GM12878 (cell line): ENCODE data around the gene RNF166. TPM values are rescaled to one million over a fixed set of nuclear protein-coding genes. Genes with fewer than 3 reads are reported as not detected.

Source experiments
- ATAC-seq: fragments of 200-7000 bp; cut with Tn5 transposase; 3 replicates; pipeline ENCODE4 v1.9.1; 2020; ENCODE audit warnings: mild to moderate bottlenecking, moderate library complexity
- BruUV-seq: library from RNA; stranded (reverse); fragments of 400-500 nt; replicated peaks from 2 replicates; lab custom pipeline; 2021; lab: Mats Ljungman, UMichigan
- CTCF ChIA-PET: fragments of 300-600 bp; sonication (Branson Sonifier 250); formaldehyde crosslinking; extraction: SDS; loops from one replicate; lab custom pipeline; 2021; ENCODE audit warnings: inconsistent platforms; lab: Yijun Ruan, JAX
- POLR2A ChIA-PET: fragments of 350-600 bp; formaldehyde crosslinking; extraction: SDS; loops from one replicate; lab custom pipeline; 2021; ENCODE audit warnings: inconsistent platforms; lab: Charles Lee
- RAD21 ChIA-PET: fragments of 300-600 bp; sonication (Branson Sonifier 250); formaldehyde crosslinking; loops from one replicate; lab custom pipeline; 2023; ENCODE audit warnings: antibody characterized with exemption; ENCODE audit not compliant: unreplicated experiment; lab: Charles Lee
- SMC1A ChIA-PET: fragments of 300-600 bp; sonication (Branson Sonifier 250); formaldehyde crosslinking; loops from one replicate; lab custom pipeline; 2023; ENCODE audit not compliant: unreplicated experiment, uncharacterized antibody; lab: Charles Lee
- DNase-seq: peaks from one replicate; pipeline ENCODE4 v3.0.0-alpha.2; 2011; ENCODE audit warnings: low read depth, low spot score
- FAIRE-seq: peaks from 3 replicates; lab custom pipeline; 2011; peaks lifted over from hg19 to GRCh38; lab: Jason Lieb, UNC
- H2AFZ ChIP-seq: 2 replicates; pipeline ENCODE4 v1.6.0; 2011; ENCODE audit warnings: low read depth, low read length, control low read depth; ENCODE audit not compliant: control insufficient read depth
- H3K27ac ChIP-seq: 2 replicates; pipeline ENCODE4 v1.5.1; 2011; ENCODE audit warnings: control low read depth; ENCODE audit not compliant: control insufficient read depth, insufficient read depth
- H3K27me3 ChIP-seq, 2 experiments: replicated peaks in 1 of 2; 2 replicates each; pipeline versions ENCODE4 v1.6.0 to v1.6.1; 2011; ENCODE audit warnings: low read length in 1 of 2; ENCODE audit not compliant: control insufficient read depth in 2 of 2, insufficient read depth in 2 of 2
- H3K36me3 ChIP-seq, 2 experiments: 2 replicates each; pipeline ENCODE4 v1.5.1; 2011; ENCODE audit warnings: low read length in 1 of 2; ENCODE audit not compliant: control insufficient read depth in 2 of 2, insufficient read depth in 2 of 2
- H3K4me1 ChIP-seq: 2 replicates; pipeline ENCODE4 v1.6.1; 2011; ENCODE audit warnings: mild to moderate bottlenecking, low read length, moderate library complexity, mixed read lengths; ENCODE audit not compliant: control insufficient read depth, insufficient read depth
- H3K4me2 ChIP-seq: 2 replicates; pipeline ENCODE4 v1.6.0; 2011; ENCODE audit warnings: control low read depth; ENCODE audit not compliant: control insufficient read depth, insufficient read depth
- H3K4me3 ChIP-seq: fragments of 200-600 bp; sonication (generic); 2 replicates; pipeline ENCODE4 v1.5.1; 2016
- H3K79me2 ChIP-seq: 2 replicates; pipeline ENCODE4 v1.6.0; 2011; ENCODE audit warnings: low read length; ENCODE audit not compliant: control insufficient read depth, insufficient read depth
- H3K9ac ChIP-seq: 2 replicates; pipeline ENCODE4 v1.8.0; 2011; ENCODE audit warnings: low read length, control low read depth, mixed read lengths; ENCODE audit not compliant: control insufficient read depth, insufficient read depth
- H3K9me3 ChIP-seq: replicated peaks from 3 replicates; pipeline ENCODE4 v1.5.1; 2011; ENCODE audit warnings: mild to moderate bottlenecking, low read length; ENCODE audit not compliant: control insufficient read depth, insufficient read depth
- H4K20me1 ChIP-seq: 2 replicates; pipeline ENCODE4 v1.6.0; 2011; ENCODE audit not compliant: control insufficient read depth, insufficient read depth
- BACH1 ChIP-seq: fragments of 450-650 bp; IDR thresholded peaks from 2 replicates; pipeline ENCODE4 v1.6.1; 2017; ENCODE audit warnings: mild to moderate bottlenecking, borderline replicate concordance
- BHLHE40 ChIP-seq, 2 experiments: fragments of 450-650 bp in 1 of 2; IDR thresholded peaks; 2 replicates each; pipeline ENCODE4 v1.6.1; 2011 to 2017; ENCODE audit warnings: low read depth in 2 of 2, borderline replicate concordance in 1 of 2, improper control_type of control experiment in 1 of 2, low read length in 1 of 2, mild to moderate bottlenecking in 1 of 2
- CBX5 ChIP-seq: sonication (generic); IDR thresholded peaks from 2 replicates; pipeline ENCODE4 v1.6.1; 2016; ENCODE audit warnings: low read depth, moderate library complexity, mild to moderate bottlenecking, inconsistent platforms
- CHD2 ChIP-seq: IDR thresholded peaks from 2 replicates; pipeline ENCODE4 v1.6.1; 2011; ENCODE audit warnings: low read depth, low read length, improper control_type of control experiment, borderline replicate concordance
- GABPA ChIP-seq: IDR thresholded peaks from 2 replicates; pipeline ENCODE4 v1.6.1; 2014; ENCODE audit warnings: antibody characterized with exemption, low read depth, mild to moderate bottlenecking, inconsistent platforms
- SRF ChIP-seq, 2 experiments: IDR thresholded peaks; 2 replicates each; pipeline ENCODE4 v1.6.1; 2011; ENCODE audit warnings: low read depth in 2 of 2, low read length in 2 of 2, mild to moderate bottlenecking in 1 of 2, moderate library complexity in 1 of 2
- WGBS: methylation state at CpG from one replicate; pipeline ENCODE4 v1.1.6; 2016; ENCODE audit warnings: low lambda C conversion rate; ENCODE audit not compliant: insufficient replicate concordance, insufficient coverage; ENCODE audit errors: missing lambda C conversion rate; 5-methylcytosine and 5-hydroxymethylcytosine counted together
- in situ Hi-C: fragments of 300-500 bp; cut with MboI; formaldehyde crosslinking; loops from 9 replicates; pipeline ENCODE4 v1.14.3; 2018; ENCODE audit warnings: mixed read lengths
- intact Hi-C: fragments of 100-400 bp; cut with micrococcal nuclease; formaldehyde crosslinking; loops from one replicate; pipeline ENCODE4 v1.14.2; 2022; ENCODE audit not compliant: unreplicated experiment
- polyA plus RNA-seq, 11 experiments: library from polyadenylated mRNA; depleted of rRNA in 4 of 11; unstranded in 6 of 11; stranded (reverse) in 5 of 11; fragments of >200 nt; fragmentation: Nextera tagmentation in 4 of 11; fragmentation: Illumina TruSeq in 1 of 11; extraction: Ambion mirVana in 4 of 11; extraction: Trizol in 1 of 11; gene quantifications; 1 replicate in 1 of 11; 2 replicates in 10 of 11; pipeline versions ENCODE4 v1.2.1 to v1.2.3, GENCODE V29; 2011 to 2016; ENCODE audit warnings: inconsistent platforms in 2 of 11, missing spikeins in 2 of 11, low read depth in 1 of 11
- total RNA-seq, 4 experiments: library from RNA; depleted of rRNA in 3 of 4; stranded (reverse); fragments of >200 nt in 3 of 4; fragmentation: Illumina TruSeq in 1 of 4; extraction: Trizol in 1 of 4; gene quantifications; 2 replicates each; pipeline versions ENCODE4 v1.2.1 to v1.2.3, GENCODE V29; 2013 to 2021
- TF ChIP-seq, protein P1 (sequence below): IDR thresholded peaks from 2 replicates; pipeline ENCODE4 v1.6.1; 2012; ENCODE audit warnings: low read depth, low read length, improper control_type of control experiment

RNF166 gene
- total and polyA plus RNA-seq, 10 of the 15 experiments (the other 5 are each of a cell fraction or from before 2014, with no cell fraction given), result 0.48 to 32.8 (median 12.1) TPM

- TF ChIP-seq, protein P1, sequence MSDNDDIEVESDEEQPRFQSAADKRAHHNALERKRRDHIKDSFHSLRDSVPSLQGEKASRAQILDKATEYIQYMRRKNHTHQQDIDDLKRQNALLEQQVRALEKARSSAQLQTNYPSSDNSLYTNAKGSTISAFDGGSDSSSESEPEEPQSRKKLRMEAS, result no peak
- TF ChIP-seq SRF (IDR thresholded peaks at IDR 0.05; ENCODE audit: low read depth in 2 of 2, low read length in 2 of 2), result no peak
- TF ChIP-seq CBX5, result no peak
- no peak for TF ChIP-seq CHD2
- TF ChIP-seq, all 136 proteins: peak for 0
Observed at GRCh38 chr16:88736088-88736487, 29.9 kb upstream of the RNF166 start (continued).

GRCh38 chr16:88735616-88736015 is 29.4 kb upstream of the RNF166 start:
- in situ Hi-C loops (no loop called here), intact Hi-C loops (loop anchor here (2.0 kb wide), 1 partner anchor 49 kb away; the partner anchor contains the start of gene PIEZO1)
- H3K9me3 ChIP-seq, result no peaks in the 10 kb centered on the region
- DNase-seq (no peak), FAIRE-seq (no peak), ATAC-seq (no peak)
- ChIA-PET POLR2A (no interaction called here), CTCF (interaction anchor here (3.1 kb wide), 1 partner anchor 45 kb away, joined by 51 read pairs; no protein-coding TSS in a partner anchor), SMC1A (interaction anchor here (0.9 kb wide), 1 partner anchor 46 kb away, joined by 3 read pairs; no protein-coding TSS in a partner anchor), RAD21 (no interaction called here)
- H4K20me1 ChIP-seq, result no peaks in the 10 kb centered on the region
- H3K36me3 ChIP-seq, result peaks cover 9 to 51% of the 10 kb centered on the region in 2 experiments; a peak in 3 of 4 replicates
- no peak overlapping the region for H3K4me3 ChIP-seq
- no peak overlapping the region for H3K4me2 ChIP-seq
- no peaks in the 10 kb centered on the region for H3K27me3 ChIP-seq
- peaks cover 3% of the 10 kb centered on the region; the same call in 1 of the 2 replicates for H3K4me1 ChIP-seq
- 85% methylated on average over 10 of the region's 10 CpGs for WGBS
- BruUV-seq, result no TSS peak
- H3K9ac ChIP-seq, result no peak overlapping the region
- H3K27ac ChIP-seq, result no peak overlapping the region
- no peak for TF ChIP-seq GABPA
- no peak for TF ChIP-seq BHLHE40 (IDR thresholded peaks at IDR 0.05; ENCODE audit: borderline replicate concordance in 1 of 2, low read depth in 2 of 2, low read length in 1 of 2)
- TF ChIP-seq BACH1, result no peak
- no peak overlapping the region for H2AFZ ChIP-seq
- H3K79me2 ChIP-seq, result no peaks in the 10 kb centered on the region
